PC-9 (cell line): ENCODE results near the gene SP140L. TPM values are rescaled to one million over a fixed set of nuclear protein-coding genes. Genes with fewer than 3 reads are reported as not detected.

Experiments used
- BruUV-seq: library from RNA; stranded (reverse); fragments of 400-500 nt; replicated peaks from 2 replicates; lab custom pipeline; 2021; lab: Mats Ljungman, UMichigan
- CTCF ChIA-PET: fragments of 300-600 bp; sonication (Branson Sonifier 250); formaldehyde crosslinking; loops from one replicate; lab custom pipeline; 2022; ENCODE audit warnings: antibody characterized with exemption; lab: Charles Lee
- POLR2A ChIA-PET: fragments of 300-600 bp; sonication (Branson Sonifier 250); formaldehyde crosslinking; loops from one replicate; lab custom pipeline; 2022; ENCODE audit warnings: antibody characterized with exemption; ENCODE audit not compliant: unreplicated experiment; lab: Charles Lee
- DNase-seq, 2 experiments: peaks; one replicate each; pipeline versions ENCODE4 v3.0.0 to v3.0.0-alpha.2; 2015 to 2022; ENCODE audit warnings: mixed read lengths in 1 of 2
- H2AFZ ChIP-seq: fragments of 200-600 bp; sonication (generic); 2 replicates; pipeline ENCODE4 v1.8.1; 2017; ENCODE audit warnings: antibody characterized with exemption
- H3F3A ChIP-seq: fragments of 200-600 bp; sonication (generic); 2 replicates; pipeline ENCODE4 v1.8.1; 2017; ENCODE audit warnings: antibody characterized with exemption, mild to moderate bottlenecking, low read depth; ENCODE audit not compliant: insufficient read depth
- H3K27ac ChIP-seq: fragments of 200-600 bp; sonication (generic); 2 replicates; pipeline ENCODE4 v1.6.1; 2016; ENCODE audit warnings: mixed run types
- H3K27me3 ChIP-seq: fragments of 200-600 bp; sonication (generic); 2 replicates; pipeline ENCODE4 v1.6.1; 2016; ENCODE audit warnings: low read depth, mixed run types; ENCODE audit not compliant: insufficient read depth
- H3K36me3 ChIP-seq: fragments of 200-600 bp; sonication (generic); 2 replicates; pipeline ENCODE4 v1.6.1; 2016; ENCODE audit warnings: low read depth, mixed run types
- H3K4me1 ChIP-seq: fragments of 200-600 bp; sonication (generic); replicated peaks from 2 replicates; pipeline ENCODE4 v1.6.1; 2016; ENCODE audit warnings: mixed run types; ENCODE audit not compliant: insufficient read depth
- H3K4me2 ChIP-seq: fragments of 200-600 bp; sonication (generic); 2 replicates; pipeline ENCODE4 v1.6.1; 2017; ENCODE audit warnings: mixed run types
- H3K4me3 ChIP-seq: fragments of 200-600 bp; sonication (generic); 2 replicates; pipeline ENCODE4 v1.6.1; 2016; ENCODE audit warnings: mixed run types
- H3K79me2 ChIP-seq: fragments of 200-600 bp; sonication (generic); 2 replicates; pipeline ENCODE4 v1.6.1; 2017; ENCODE audit warnings: low read depth, mixed run types
- H3K9me2 ChIP-seq: fragments of 200-600 bp; sonication (generic); 2 replicates; pipeline ENCODE4 v1.8.1; 2017; ENCODE audit warnings: mild to moderate bottlenecking; ENCODE audit not compliant: insufficient read depth
- H3K9me3 ChIP-seq: fragments of 200-600 bp; sonication (generic); 2 replicates; pipeline ENCODE4 v1.8.1; 2016; ENCODE audit warnings: low read depth; ENCODE audit not compliant: insufficient read depth
- H4K20me1 ChIP-seq: fragments of 200-600 bp; sonication (generic); 2 replicates; pipeline ENCODE4 v1.8.1; 2017; ENCODE audit not compliant: insufficient read depth
- CTCF ChIP-seq: fragments of 200-600 bp; sonication (generic); conservative IDR thresholded peaks from 2 replicates; pipeline ENCODE4 v1.6.1; 2017; ENCODE audit warnings: mixed run types, antibody characterized with exemption, mild to moderate bottlenecking, moderate library complexity
- EZH2 ChIP-seq: fragments of 200-600 bp; sonication (generic); IDR thresholded peaks from 2 replicates; pipeline ENCODE4 v1.8.0; 2017; ENCODE audit warnings: antibody characterized with exemption, low read depth
- intact Hi-C: fragments of 100-400 bp; cut with micrococcal nuclease; formaldehyde crosslinking; loops from one replicate; pipeline ENCODE4 v1.10.0; 2022; ENCODE audit not compliant: unreplicated experiment
- total RNA-seq: library from RNA; stranded (reverse); gene quantifications from 2 replicates; pipeline ENCODE4 v1.2.3, GENCODE V29; 2021

The SP140L gene
- total RNA-seq, 1 experiment from 2014 or later, result 23.6 TPM

GRCh38 chr2:230444832-230445231 lies 117.8 kb downstream of the SP140L start:
- ChIA-PET CTCF (no interaction called here), POLR2A (no interaction called here)
- Histone ChIP-seq H3K9me3 (no peaks in the 10 kb centered on the region; the same call in 1 of the 2 replicates), H3K79me2 (no peaks in the 10 kb centered on the region), H3K36me3 (no peaks in the 10 kb centered on the region), H3K27me3 (no peaks in the 10 kb centered on the region), H3K4me3 (no peak overlapping the region), H3K4me2 (no peak overlapping the region), H4K20me1 (no peaks in the 10 kb centered on the region), H3K27ac (no peak overlapping the region), H3F3A (no peaks in the 10 kb centered on the region), H2AFZ (no peak overlapping the region), H3K4me1 (no peaks in the 10 kb centered on the region), H3K9me2 (no peaks in the 10 kb centered on the region)
- intact Hi-C loops, result no loop called here
- no peak for TF ChIP-seq EZH2
- TF ChIP-seq CTCF, result no peak
- no peak for DNase-seq
- BruUV-seq, result no TSS peak

GRCh38 chr2:230447036-230447435 lies 120.0 kb downstream of the SP140L start:
- H3K4me3 ChIP-seq, result no peak overlapping the region
- intact Hi-C loops, result no loop called here
- TF ChIP-seq EZH2 (no peak), CTCF (no peak)
- CTCF ChIA-PET, result no interaction called here
- no peak overlapping the region for H3K27ac ChIP-seq
- H2AFZ ChIP-seq, result no peak overlapping the region
- no peaks in the 10 kb centered on the region for H3K36me3 ChIP-seq
- H3K9me2 ChIP-seq, result no peaks in the 10 kb centered on the region
- no peaks in the 10 kb centered on the region for H3F3A ChIP-seq
- H3K4me1 ChIP-seq, result no peaks in the 10 kb centered on the region
- no peaks in the 10 kb centered on the region for H3K79me2 ChIP-seq
- no peaks in the 10 kb centered on the region for H3K27me3 ChIP-seq
- no peak for DNase-seq
- BruUV-seq, result no TSS peak
- POLR2A ChIA-PET, result no interaction called here
- no peak overlapping the region for H3K4me2 ChIP-seq
- no peaks in the 10 kb centered on the region; the same call in 1 of the 2 replicates for H3K9me3 ChIP-seq
- H4K20me1 ChIP-seq, result no peaks in the 10 kb centered on the region

GRCh38 chr2:230447455-230448451 lies 120.8 kb downstream of the SP140L start:
- Histone ChIP-seq H3K9me3 (no peaks in the 10 kb centered on the region; the same call in 1 of the 2 replicates), H3F3A (no peaks in the 10 kb centered on the region), H3K36me3 (no peaks in the 10 kb centered on the region), H3K9me2 (no peaks in the 10 kb centered on the region), H3K79me2 (no peaks in the 10 kb centered on the region), H4K20me1 (no peaks in the 10 kb centered on the region), H3K27me3 (no peaks in the 10 kb centered on the region), H3K4me2 (no peak overlapping the region), H3K27ac (no peak overlapping the region), H3K4me3 (no peak overlapping the region), H2AFZ (no peak overlapping the region), H3K4me1 (no peaks in the 10 kb centered on the region)
- intact Hi-C loops, result no loop called here
- ChIA-PET CTCF (no interaction called here), POLR2A (no interaction called here)
- no TSS peak for BruUV-seq
- DNase-seq, result no peak
- TF ChIP-seq EZH2, result no peak
- no peak for TF ChIP-seq CTCF
